SU-DHL-6 (cell line): ENCODE measurements around the gene DVL1.

Experiments used
- H2AFZ ChIP-seq: fragments of 200-600 bp; sonication (generic); 2 replicates; pipeline ENCODE4 v1.6.1; 2014; ENCODE audit warnings: low read depth, mild to moderate bottlenecking, moderate library complexity, mixed read lengths, antibody characterized with exemption, low read length; ENCODE audit not compliant: severe bottlenecking
- H3F3A ChIP-seq: fragments of 200-600 bp; shearing (Covaris generic); 2 replicates; pipeline ENCODE4 v1.6.0; 2016; ENCODE audit warnings: antibody characterized with exemption, mild to moderate bottlenecking; ENCODE audit not compliant: insufficient read depth
- H3K27ac ChIP-seq: fragments of 200-600 bp; sonication (generic); 2 replicates; pipeline ENCODE4 v1.5.1; 2016; ENCODE audit warnings: low read depth, mild to moderate bottlenecking, low read length, moderate library complexity, mixed read lengths
- H3K27me3 ChIP-seq: fragments of 200-600 bp; sonication (generic), shearing (Covaris generic); 2 replicates; pipeline ENCODE4 v1.6.0; 2014; ENCODE audit warnings: mild to moderate bottlenecking, low read length
- H3K36me3 ChIP-seq: fragments of 200-600 bp; sonication (generic); 2 replicates; pipeline ENCODE4 v1.6.1; 2014; ENCODE audit warnings: mild to moderate bottlenecking, low read length, mixed read lengths
- H3K4me2 ChIP-seq: fragments of 300-600, 200-600 bp; shearing (Covaris generic), sonication (generic); 2 replicates; pipeline ENCODE4 v1.6.0; 2014; ENCODE audit warnings: low read length, low read depth, mild to moderate bottlenecking; ENCODE audit not compliant: poor library complexity, severe bottlenecking
- H3K4me3 ChIP-seq: fragments of 200-600 bp; sonication (generic); 2 replicates; pipeline ENCODE4 v1.5.1; 2014; ENCODE audit warnings: antibody characterized with exemption, low read length, mild to moderate bottlenecking, mixed read lengths; ENCODE audit not compliant: insufficient read depth, poor library complexity, severe bottlenecking
- H3K79me2 ChIP-seq: fragments of 200-600 bp; sonication (generic); 2 replicates; pipeline ENCODE4 v1.6.1; 2014; ENCODE audit warnings: mild to moderate bottlenecking, low read length, moderate library complexity; ENCODE audit not compliant: insufficient read depth
- H3K9ac ChIP-seq: fragments of 200-600 bp; sonication (generic); 2 replicates; pipeline ENCODE4 v1.7.0; 2014; ENCODE audit warnings: mild to moderate bottlenecking, low read length
- H3K9me2 ChIP-seq: fragments of 200-600 bp; sonication (generic); replicated peaks from 2 replicates; pipeline ENCODE4 v1.6.1; 2014; ENCODE audit warnings: low read length; ENCODE audit not compliant: insufficient read depth
- H3K9me3 ChIP-seq: fragments of 200-600 bp; sonication (generic); 2 replicates; pipeline ENCODE4 v1.6.1; 2014; ENCODE audit warnings: low read length, mixed read lengths; ENCODE audit not compliant: insufficient read depth
- H4K20me1 ChIP-seq: fragments of 200-600 bp; sonication (generic); 2 replicates; pipeline ENCODE4 v1.6.1; 2014; ENCODE audit warnings: low read depth, mild to moderate bottlenecking, antibody characterized with exemption, low read length, moderate library complexity, mixed read lengths
- EZH2phosphoT487 ChIP-seq: fragments of 200-600 bp; sonication (generic), shearing (Covaris generic); conservative IDR thresholded peaks from 2 replicates; pipeline ENCODE4 v1.6.1; 2018; ENCODE audit warnings: mild to moderate bottlenecking, antibody characterized with exemption, low read length, moderate library complexity, mixed read lengths
- TF ChIP-seq, protein P1 (sequence below): fragments of 200-600 bp; sonication (generic); IDR thresholded peaks from one replicate; pipeline ENCODE4 v1.5.1; 2017; ENCODE audit warnings: antibody characterized with exemption, mild to moderate bottlenecking, low read length, moderate library complexity; ENCODE audit not compliant: insufficient read depth, poor library complexity, severe bottlenecking

The DVL1 gene

DNA sequence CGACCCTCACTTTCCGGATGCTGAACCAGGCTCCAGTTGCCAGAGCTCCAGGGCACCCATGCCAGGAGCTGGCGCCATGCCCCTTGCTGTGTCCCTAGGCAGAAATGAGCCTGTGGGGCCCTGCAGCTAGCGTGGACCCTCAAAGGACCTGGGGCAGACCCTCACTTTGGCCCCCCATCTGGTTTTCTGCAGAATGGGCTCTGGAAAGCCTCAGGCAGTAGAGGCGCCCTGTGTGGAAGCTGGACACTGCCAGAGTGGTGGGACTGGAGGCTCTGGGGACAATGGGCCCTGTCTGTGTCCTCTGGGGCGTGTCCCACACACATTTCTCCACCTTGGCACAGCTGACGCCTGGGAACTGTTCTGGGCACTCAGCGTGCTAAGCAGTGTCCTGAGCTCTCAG lies 32.1 kb upstream of the DVL1 start:
- Histone ChIP-seq H2AFZ (no peak overlapping the region), H3F3A (peaks cover 18% of the 10 kb centered on the region), H3K36me3 (0 out of 2 replicates have a peak, but pooled peaks cover 1% of the 10 kb centered on the region), H3K27me3 (no peaks in the 10 kb centered on the region), H3K27ac (no peak overlapping the region), H3K4me3 (no peak overlapping the region), H4K20me1 (no peaks in the 10 kb centered on the region), H3K79me2 (peaks cover 14% of the 10 kb centered on the region), H3K9me3 (no peaks in the 10 kb centered on the region), H3K9ac (no peak overlapping the region), H3K9me2 (no peaks in the 10 kb centered on the region), H3K4me2 (no peak overlapping the region)
- TF ChIP-seq, protein P1, sequence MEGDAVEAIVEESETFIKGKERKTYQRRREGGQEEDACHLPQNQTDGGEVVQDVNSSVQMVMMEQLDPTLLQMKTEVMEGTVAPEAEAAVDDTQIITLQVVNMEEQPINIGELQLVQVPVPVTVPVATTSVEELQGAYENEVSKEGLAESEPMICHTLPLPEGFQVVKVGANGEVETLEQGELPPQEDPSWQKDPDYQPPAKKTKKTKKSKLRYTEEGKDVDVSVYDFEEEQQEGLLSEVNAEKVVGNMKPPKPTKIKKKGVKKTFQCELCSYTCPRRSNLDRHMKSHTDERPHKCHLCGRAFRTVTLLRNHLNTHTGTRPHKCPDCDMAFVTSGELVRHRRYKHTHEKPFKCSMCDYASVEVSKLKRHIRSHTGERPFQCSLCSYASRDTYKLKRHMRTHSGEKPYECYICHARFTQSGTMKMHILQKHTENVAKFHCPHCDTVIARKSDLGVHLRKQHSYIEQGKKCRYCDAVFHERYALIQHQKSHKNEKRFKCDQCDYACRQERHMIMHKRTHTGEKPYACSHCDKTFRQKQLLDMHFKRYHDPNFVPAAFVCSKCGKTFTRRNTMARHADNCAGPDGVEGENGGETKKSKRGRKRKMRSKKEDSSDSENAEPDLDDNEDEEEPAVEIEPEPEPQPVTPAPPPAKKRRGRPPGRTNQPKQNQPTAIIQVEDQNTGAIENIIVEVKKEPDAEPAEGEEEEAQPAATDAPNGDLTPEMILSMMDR: no peak
- no peak for TF ChIP-seq EZH2phosphoT487

DNA sequence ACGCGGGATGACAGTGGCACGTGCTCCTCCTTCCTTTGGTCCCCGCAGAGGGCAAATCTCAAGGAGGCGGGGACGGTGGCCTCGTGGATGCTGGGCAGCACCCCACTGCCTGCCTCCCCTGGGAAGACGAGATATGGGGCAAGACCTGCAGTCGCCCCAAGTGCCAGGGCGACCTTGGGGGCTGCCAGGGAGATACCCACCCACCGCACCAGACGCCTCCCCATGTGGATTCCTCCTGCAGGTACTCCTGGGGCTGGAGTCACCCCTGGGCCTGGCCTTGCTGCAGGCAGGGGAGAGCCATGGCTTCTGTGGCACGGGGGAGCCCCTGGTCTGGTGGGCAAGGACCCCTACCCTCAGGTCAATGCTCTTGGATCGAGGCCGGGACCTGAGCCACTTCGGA lies 31.6 kb upstream of the DVL1 start:
- no peaks in the 10 kb centered on the region for H3K27me3 ChIP-seq
- no peaks in the 10 kb centered on the region for H3K9me3 ChIP-seq
- no peak overlapping the region for H3K27ac ChIP-seq

DNA sequence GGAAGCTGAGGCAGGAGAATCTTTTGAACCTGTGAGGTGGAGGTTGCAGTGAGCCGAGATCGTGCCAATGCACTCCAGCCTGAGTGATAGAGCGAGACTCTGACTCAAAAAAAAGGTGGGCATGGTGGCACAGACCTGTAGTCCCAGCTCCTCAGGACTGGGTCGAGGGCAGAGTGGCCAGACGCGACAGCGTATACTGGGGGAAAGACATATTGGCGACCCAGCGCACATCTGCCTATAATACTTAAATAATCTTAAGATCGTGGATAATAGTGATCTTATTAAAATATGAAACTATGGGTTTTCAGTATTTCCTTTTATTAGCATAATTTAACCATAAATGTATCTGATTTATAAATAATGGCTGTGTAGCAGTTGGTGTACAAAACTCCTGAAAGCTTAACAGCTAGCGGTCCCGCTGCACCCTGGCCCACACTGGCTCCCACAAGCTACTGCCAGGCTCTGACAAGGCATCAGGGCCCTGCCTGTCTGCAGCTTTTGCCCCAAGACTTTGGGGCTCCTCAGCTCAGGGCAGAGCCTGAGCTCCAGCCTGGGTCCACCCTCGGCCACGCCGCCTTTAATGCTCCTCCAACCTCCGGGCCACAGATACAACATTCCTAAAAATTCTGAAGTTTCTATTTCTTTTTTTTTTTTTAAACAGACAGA lies 28.5 kb upstream of the DVL1 start:
- H3K9me3 ChIP-seq: no peaks in the 10 kb centered on the region
- H3K4me3 ChIP-seq: no peak overlapping the region
- no peak overlapping the region for H3K4me2 ChIP-seq
- no peak overlapping the region for H2AFZ ChIP-seq
- H3K9me2 ChIP-seq: no peaks in the 10 kb centered on the region
- H4K20me1 ChIP-seq: no peaks in the 10 kb centered on the region
- H3K36me3 ChIP-seq: no peaks in the 10 kb centered on the region
- H3K9ac ChIP-seq: no peak overlapping the region
- TF ChIP-seq, protein P1: no peak
- no peak for TF ChIP-seq EZH2phosphoT487
- H3K27me3 ChIP-seq: no peaks in the 10 kb centered on the region
- H3K27ac ChIP-seq: no peak overlapping the region
- H3K79me2 ChIP-seq: peaks cover 31% of the 10 kb centered on the region
- peaks cover 19% of the 10 kb centered on the region for H3F3A ChIP-seq

More for the DNA sequence above, 31.6 kb upstream of the DVL1 start:
- H3F3A ChIP-seq: peaks cover 23% of the 10 kb centered on the region
- no peaks in the 10 kb centered on the region for H3K9me2 ChIP-seq
- H2AFZ ChIP-seq: no peak overlapping the region
- no peaks in the 10 kb centered on the region for H3K36me3 ChIP-seq
- no peaks in the 10 kb centered on the region for H4K20me1 ChIP-seq
- H3K9ac ChIP-seq: no peak overlapping the region
- H3K79me2 ChIP-seq: peaks cover 14% of the 10 kb centered on the region
- no peak overlapping the region for H3K4me3 ChIP-seq
- TF ChIP-seq EZH2phosphoT487: no peak
- TF ChIP-seq, protein P1: no peak
- H3K4me2 ChIP-seq: no peak overlapping the region
